Heart left ventricle (tissue), 16 donors: ENCODE results near the gene TMEM41A. TPM values are rescaled to one million over a fixed set of nuclear protein-coding genes. Genes with fewer than 3 reads are reported as not detected.
"Not testable (repeated sequence)": the region's sequence is repeated elsewhere in the genome, so short reads cannot be mapped to it uniquely, and the experiment has no call there.

Source experiments
- ATAC-seq, 4 donors: fragments of 200-7000 bp; cut with Tn5 transposase; one replicate each; pipeline ENCODE4 v1.9.1; 2020 to 2022; ENCODE audit warnings: moderate library complexity in 4 of 4, mild to moderate bottlenecking in 3 of 4, moderate number of reproducible peaks in 1 of 4
- DNase-seq, 5 donors: peaks; one replicate each; pipeline ENCODE4 v3.0.0-alpha.2; 2020
- H3K27ac ChIP-seq, 12 donors: fragments of 200-600 bp; sonication (generic) in 4 of 12; one replicate each; pipeline versions ENCODE4 v1.5.0 to v1.8.0; 2016 to 2022; ENCODE audit warnings: mild to moderate bottlenecking in 2 of 12
- H3K27me3 ChIP-seq, 9 donors: fragments of 200-600 bp; sonication (generic) in 2 of 9; one replicate each; pipeline versions ENCODE4 v1.5.1 to v1.8.0; 2016 to 2022; ENCODE audit warnings: mild to moderate bottlenecking in 3 of 9
- H3K36me3 ChIP-seq, 9 donors: fragments of 200-600 bp; sonication (generic) in 2 of 9; one replicate each; pipeline versions ENCODE4 v1.5.0 to v1.8.0; 2018 to 2022; ENCODE audit warnings: mild to moderate bottlenecking in 2 of 9
- H3K4me1 ChIP-seq, 12 donors: fragments of 200-600 bp; sonication (generic) in 4 of 12; one replicate each; pipeline versions ENCODE4 v1.5.0 to v1.8.0; 2016 to 2022; ENCODE audit warnings: mild to moderate bottlenecking in 3 of 12
- H3K4me3 ChIP-seq, 12 donors: fragments of 200-600 bp; sonication (generic) in 4 of 12; one replicate each; pipeline versions ENCODE4 v1.5.0 to v1.8.0; 2017 to 2022; ENCODE audit warnings: mild to moderate bottlenecking in 9 of 12, moderate library complexity in 4 of 12
- H3K9me3 ChIP-seq, 12 donors: fragments of 200-600 bp; sonication (generic) in 4 of 12; one replicate each; pipeline versions ENCODE4 v1.5.0 to v1.8.0; 2016 to 2022; ENCODE audit warnings: mild to moderate bottlenecking in 1 of 12
- CTCF ChIP-seq, 12 donors: fragments of 200-600 bp; sonication (generic) in 4 of 12; IDR thresholded peaks; one replicate each; pipeline versions ENCODE4 v1.5.0 to v1.8.0; 2018 to 2022; ENCODE audit warnings: antibody characterized with exemption in 12 of 12, mild to moderate bottlenecking in 5 of 12
- POLR2A ChIP-seq, 2 donors: fragments of 450-650 bp; IDR thresholded peaks; one replicate each; pipeline ENCODE4 v1.6.1; 2017; ENCODE audit warnings: antibody characterized with exemption in 2 of 2, mild to moderate bottlenecking in 2 of 2, moderate library complexity in 2 of 2
- WGBS, 4 donors: extraction: QIAGEN DNeasy Blood & Tissue Kit in 2 of 4; methylation state at CpG; one replicate each; pipeline versions ENCODE4 v1.1.5 to v1.1.7; 2013 to 2018; 5-methylcytosine and 5-hydroxymethylcytosine counted together
- intact Hi-C, 10 donors: fragments of 100-400 bp; cut with DNase I; formaldehyde crosslinking; loops; one replicate each; pipeline versions ENCODE4 v1.11.1 to v1.14.2; 2022
- polyA plus RNA-seq, 2 donors: library from polyadenylated mRNA; stranded (reverse); fragments of 200-250 nt; gene quantifications; one replicate each; pipeline ENCODE4 v1.2.3, GENCODE V29; 2013
- total RNA-seq, 9 donors: library from RNA; depleted of rRNA in 2 of 9; stranded (reverse); fragments of >200 nt in 2 of 9; fragmentation: NEBNext Ultra II Directional in 3 of 9; extraction: Animal tissue kit (Norgen Biotek cat#: 25700) in 3 of 9; gene quantifications; one replicate each; pipeline versions ENCODE4 v1.1.0 to v1.2.4, GENCODE V29; 2016 to 2023
- donor health status: ischemic (EF 13 %, LVEDD 7.1; RV severe dilation, severe dysfunction).
- donor health status: healthy with polysubstance abuse.
- donor health status: DM: no; HTN: yes; CAD: no.
- donor health status: DM: no; HTN: no; CAD: no.
- donor health status: ischemic (EF 25% LVEDD 6.9; RV normal size, moderate dysfunction).
- donor health status: ischemic (EF 25% LVEDD 5.7; RV mildly dilated, moderate dysfunction).
- donor health status: healthy.
- donor health status: DM: yes; HTN: yes; CAD: no.
- donor health status: ischemic (EF 35%, LVEDD 5.7; RV mildly dilated, moderate dysfunction).
- donor health status: nonischemic (EF 11% LVEDD 7.7; RV severe dilation, severe dysfunction).
- donor health status: DM: yes; HTN: yes; CAD: no.
- donor health status: PGD.
- donor health status: ischemic (EF 29% LVEDD 5.4; RV normal size, mild dysfunction).
- donor health status: nonischemic (EF 23%, LVEDD 6.1; RV moderate dilation, normal function).

The TMEM41A gene
- total and polyA plus RNA-seq, 11 donors, result 6.7 to 13.5 (median 10.8) TPM

- intact Hi-C loops, result no loop called here
- ATAC-seq, result no peak
- H3K27ac ChIP-seq, result no peak overlapping the region
- no peak for DNase-seq
- H3K36me3 ChIP-seq, result peaks cover 0 to 88% (median 44%) of the 10 kb centered on the region in 9 donors
- H3K27me3 ChIP-seq, result no peaks in the 10 kb centered on the region
- 57 to 90% (median 82%) methylated on average over 3 of the region's 3 CpGs for WGBS, 4 donors
- TF ChIP-seq POLR2A (IDR thresholded peaks at IDR 0.05), result no peak
- TF ChIP-seq CTCF (IDR thresholded peaks at IDR 0.05), result no peak
- no peaks in the 10 kb centered on the region for H3K4me1 ChIP-seq
- no peaks in the 10 kb centered on the region for H3K9me3 ChIP-seq
- no peak overlapping the region for H3K4me3 ChIP-seq
Measured at GRCh38 chr3:185484296-185484695, 14.5 kb downstream of the TMEM41A start.

GRCh38 chr3:185479373-185479945, 19.4 kb downstream of the TMEM41A start:
- 91 to 99% (median 94%) methylated on average over 2 of the region's 2 CpGs for WGBS, 4 donors

GRCh38 chr3:185477316-185477715, 21.5 kb downstream of the TMEM41A start:
- no peak for DNase-seq
- TF ChIP-seq CTCF (IDR thresholded peaks at IDR 0.05) (no peak), POLR2A (IDR thresholded peaks at IDR 0.05) (no peak)
- Histone ChIP-seq H3K4me1 (no peaks in the 10 kb centered on the region), H3K27ac (no peak overlapping the region), H3K36me3 (peaks cover 0 to 81% (median 42%) of the 10 kb centered on the region in 9 donors), H3K27me3 (no peaks in the 10 kb centered on the region), H3K9me3 (no peaks in the 10 kb centered on the region), H3K4me3 (no peak overlapping the region)
- no peak for ATAC-seq
- WGBS, 4 donors, result 79 to 87% (median 81%) methylated on average over 3 of the region's 3 CpGs
- intact Hi-C loops, result no loop called here

More at GRCh38 chr3:185479373-185479945, 19.4 kb downstream of the TMEM41A start:
- no peaks in the 10 kb centered on the region for H3K4me1 ChIP-seq
- ATAC-seq (no peak), DNase-seq (no peak)
- no peaks in the 10 kb centered on the region for H3K9me3 ChIP-seq
- intact Hi-C loops, result no loop called here
- peaks cover 0 to 79% (median 29%) of the 10 kb centered on the region in 9 donors for H3K36me3 ChIP-seq
- TF ChIP-seq CTCF (IDR thresholded peaks at IDR 0.05) (no peak), POLR2A (IDR thresholded peaks at IDR 0.05) (no peak)
- no peaks in the 10 kb centered on the region for H3K27me3 ChIP-seq
- no peak overlapping the region for H3K27ac ChIP-seq
- H3K4me3 ChIP-seq, result no peak overlapping the region

- H3K4me1 ChIP-seq, ATAC-seq, DNase-seq, H3K9me3 ChIP-seq, intact Hi-C loops, H3K27ac ChIP-seq, H3K27me3 ChIP-seq, H3K4me3 ChIP-seq: not testable (repeated sequence)
- H3K36me3 ChIP-seq, result peaks cover 0 to 60% (median 24%) of the 10 kb centered on the region in 9 donors
- 95 to 99% (median 97%) methylated on average over 6 of the region's 6 CpGs for WGBS, 4 donors
Measured at GRCh38 chr3:185474922-185475321, 23.9 kb downstream of the TMEM41A start.

GRCh38 chr3:185473290-185473815, 25.5 kb downstream of the TMEM41A start:
- H3K4me3 ChIP-seq, result no peak overlapping the region
- ATAC-seq (no peak), DNase-seq (no peak)
- no peaks in the 10 kb centered on the region for H3K4me1 ChIP-seq
- no peak for TF ChIP-seq CTCF (IDR thresholded peaks at IDR 0.05)
- TF ChIP-seq POLR2A (IDR thresholded peaks at IDR 0.05), result no peak
- no peaks in the 10 kb centered on the region for H3K9me3 ChIP-seq
- H3K36me3 ChIP-seq, result peaks cover 0 to 55% (median 24%) of the 10 kb centered on the region in 9 donors
- H3K27ac ChIP-seq, result no peak overlapping the region
- 91 to 96% (median 94%) methylated on average over 15 of the region's 15 CpGs for WGBS, 4 donors
- H3K27me3 ChIP-seq, result no peaks in the 10 kb centered on the region
- intact Hi-C loops, result no loop called here
